Effector CD8-positive, alpha-beta T cell (primary cell): Measurements from ENCODE around the gene PIM3.

Experiments
- DNase-seq: peaks from one replicate; lab custom pipeline; 2025; lab: John Stamatoyannopoulos, UW

PIM3 gene

GRCh38 chr22:49928185-49928495 lies 32.4 kb upstream of the PIM3 start:
- DNase-seq: no peak

DNA sequence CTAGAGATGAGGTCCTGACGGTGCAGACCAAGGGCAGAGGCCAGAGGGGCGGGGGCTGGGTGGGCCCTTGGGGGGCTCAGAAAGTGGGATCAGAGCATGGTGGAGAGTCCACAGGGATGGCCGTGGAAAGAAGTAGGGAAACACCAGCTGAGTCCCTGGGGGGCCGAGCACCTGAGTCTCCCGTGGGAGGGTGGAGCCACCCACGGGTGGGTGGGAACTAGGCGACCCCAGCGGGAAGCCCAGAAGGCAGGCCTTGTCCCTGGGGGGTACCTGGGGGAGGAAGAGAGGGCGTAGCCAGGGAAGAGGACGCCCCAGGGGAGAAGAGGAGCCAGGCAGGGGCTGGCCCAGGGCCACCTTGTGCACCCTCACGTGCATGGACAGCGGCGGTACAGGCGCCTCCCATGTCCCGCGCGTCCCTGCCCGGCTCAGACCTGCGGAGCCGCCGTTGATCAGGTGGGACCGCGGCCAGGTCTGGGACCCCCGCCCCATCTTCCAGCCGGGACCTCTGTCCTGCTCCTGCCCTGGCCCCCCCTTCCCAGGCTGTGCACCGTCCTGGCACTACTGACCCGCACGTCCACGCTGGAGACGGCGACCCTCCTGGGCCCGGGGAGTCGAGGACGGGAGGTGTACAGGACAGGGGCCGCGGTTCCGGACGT lies 31.9 kb upstream of the PIM3 start:
- no peak for DNase-seq

GRCh38 chr22:49929211-49929979 lies 31.2 kb upstream of the PIM3 start:
- peak; percentile 60 for DNase-seq

- DNase-seq: no peak
These were observed 30.5 kb upstream of the PIM3 start for GRCh38 chr22:49929994-49930575.

DNA sequence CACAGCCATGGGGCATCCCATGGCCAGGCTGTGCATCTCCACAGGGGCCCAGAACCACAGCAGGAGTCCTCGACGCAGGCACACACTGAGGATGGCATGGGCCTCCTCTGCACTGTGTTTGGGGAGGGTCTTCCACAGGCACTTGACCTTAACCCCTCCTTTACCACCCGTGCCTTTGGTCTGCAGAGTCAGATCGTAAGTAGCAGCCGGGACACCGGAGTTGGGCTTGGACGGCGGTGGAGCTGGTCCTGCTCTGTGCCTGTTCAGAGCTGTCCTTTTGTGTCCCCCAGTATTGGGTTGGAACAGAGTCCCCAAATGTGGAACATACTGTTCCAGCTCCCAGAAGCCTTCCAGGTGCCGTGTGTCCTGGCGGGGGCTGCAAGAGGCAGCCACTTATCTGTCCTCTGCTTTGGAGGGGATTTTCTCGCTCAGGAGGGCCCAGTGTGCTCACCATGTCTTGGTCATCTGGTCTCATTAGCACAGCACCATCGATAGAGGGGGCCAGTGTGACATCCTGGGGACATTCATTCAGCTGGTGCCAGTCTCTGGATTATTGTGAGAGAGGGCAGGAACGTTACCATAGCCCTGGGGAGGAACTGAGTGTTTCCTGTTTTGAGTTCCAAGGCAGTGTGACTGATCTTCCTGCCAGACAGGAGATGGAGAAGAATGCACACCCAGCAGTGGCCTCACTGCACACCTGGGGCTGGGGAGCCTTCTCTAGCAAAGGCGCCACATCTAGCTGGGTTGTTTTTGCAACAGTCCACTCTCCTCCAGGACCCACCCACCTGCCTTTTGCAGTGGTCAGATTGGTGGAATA lies 29.8 kb upstream of the PIM3 start:
- DNase-seq: no peak

DNA sequence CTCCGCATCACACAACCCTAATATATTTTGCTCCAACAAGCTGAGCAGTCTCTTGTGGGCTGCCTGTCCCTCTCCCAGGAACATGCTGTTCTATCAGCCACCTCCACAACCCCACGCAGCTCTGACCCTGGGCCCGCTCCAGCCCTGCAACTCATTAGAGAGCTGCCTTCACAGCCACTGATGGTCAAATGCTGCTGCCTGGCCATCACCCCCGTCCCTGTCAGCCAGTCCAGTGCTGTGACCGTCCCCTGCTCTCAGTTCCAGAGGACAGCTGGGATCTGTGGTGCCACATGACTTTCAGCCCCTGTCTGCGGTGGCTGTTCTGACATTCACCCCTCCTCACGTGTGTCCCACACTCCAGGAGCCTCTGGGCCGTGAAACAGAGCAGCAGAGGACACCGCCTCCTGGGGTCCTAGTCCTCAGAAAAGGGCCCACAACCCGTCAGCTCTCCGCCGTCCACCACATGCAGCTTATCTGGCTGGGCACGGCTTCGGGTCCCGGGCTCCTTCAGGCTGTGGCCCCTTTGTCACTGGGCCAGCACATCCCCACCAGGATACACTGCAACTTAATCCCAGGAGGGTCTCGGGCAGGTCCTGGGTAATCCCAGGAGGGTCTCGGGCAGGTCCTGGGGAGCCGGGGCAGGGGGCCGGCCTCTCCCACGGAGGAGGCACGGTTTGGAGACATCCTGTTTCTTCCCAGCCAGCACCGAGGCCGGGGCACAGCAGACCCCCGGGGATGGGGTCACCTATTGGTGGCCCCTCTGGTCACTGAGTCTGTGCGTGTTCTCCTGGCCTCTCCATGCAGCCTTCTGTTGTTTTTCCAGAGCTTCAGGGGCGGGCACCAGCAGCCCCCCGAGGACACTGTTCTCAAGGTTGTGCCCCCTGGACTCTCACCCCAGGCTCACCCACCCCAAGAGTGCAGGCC lies 27.1 kb upstream of the PIM3 start:
- DNase-seq: no peak

DNA sequence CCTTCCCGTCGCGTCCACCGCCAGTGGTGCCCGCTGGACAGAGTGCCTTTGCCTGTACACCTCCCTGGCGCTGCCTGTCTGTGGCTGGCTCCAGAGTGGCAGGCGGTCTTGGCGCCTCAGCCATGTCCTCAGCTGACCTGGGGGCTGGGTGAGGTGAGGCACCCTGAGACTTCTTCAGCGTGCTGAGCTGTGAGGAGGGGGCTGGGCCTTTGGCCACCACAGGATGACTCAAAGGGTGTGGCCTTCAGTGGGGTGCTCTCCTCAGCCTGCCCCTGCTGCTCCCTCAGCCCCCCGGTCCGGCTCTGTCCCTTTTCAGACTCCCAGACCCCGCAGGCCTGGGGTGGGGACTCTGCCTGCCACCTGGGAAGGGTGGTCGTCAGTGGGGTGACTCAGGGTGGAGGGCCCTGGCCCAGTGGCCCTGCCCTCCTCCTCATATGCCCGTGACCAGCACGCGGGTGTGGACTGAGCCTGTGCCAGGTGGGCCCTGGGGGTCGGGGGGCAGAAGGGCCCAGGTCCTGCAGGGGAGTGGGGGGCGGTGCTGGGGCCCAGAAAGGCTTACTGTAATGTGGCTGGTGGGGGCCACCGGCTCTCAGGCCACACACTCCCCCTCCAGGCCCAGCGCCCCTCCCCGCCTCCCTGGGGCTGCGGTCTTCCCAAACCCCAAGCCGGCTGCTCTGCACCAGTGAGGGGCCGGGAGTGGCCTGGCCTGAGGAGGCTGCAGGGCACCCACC lies 26.2 kb upstream of the PIM3 start:
- peak; percentile 26 for DNase-seq

GRCh38 chr22:49934891-49935557 lies 25.5 kb upstream of the PIM3 start:
- DNase-seq: peak; percentile 76

DNA sequence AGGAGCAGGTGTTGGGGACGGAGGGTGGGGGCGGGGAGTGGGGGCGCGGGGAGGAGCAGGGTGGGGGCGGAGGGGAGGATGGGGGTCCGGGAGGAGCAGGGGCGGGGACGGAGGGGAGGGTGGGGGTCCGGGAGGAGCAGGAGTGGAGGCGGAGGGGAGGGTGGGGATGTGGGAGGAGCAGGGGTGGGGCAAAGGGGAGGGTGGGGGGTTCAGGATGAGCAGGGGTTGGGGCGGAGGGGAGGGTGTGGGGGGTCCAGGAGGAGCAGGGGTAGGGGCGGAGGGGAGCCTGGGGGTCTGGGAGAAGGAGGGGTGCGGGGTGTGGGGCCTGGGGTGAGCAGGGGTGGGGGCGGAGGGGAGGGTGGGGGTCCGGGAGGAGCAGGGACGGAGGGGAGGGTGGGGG lies 25.0 kb upstream of the PIM3 start:
- DNase-seq: no peak

DNA sequence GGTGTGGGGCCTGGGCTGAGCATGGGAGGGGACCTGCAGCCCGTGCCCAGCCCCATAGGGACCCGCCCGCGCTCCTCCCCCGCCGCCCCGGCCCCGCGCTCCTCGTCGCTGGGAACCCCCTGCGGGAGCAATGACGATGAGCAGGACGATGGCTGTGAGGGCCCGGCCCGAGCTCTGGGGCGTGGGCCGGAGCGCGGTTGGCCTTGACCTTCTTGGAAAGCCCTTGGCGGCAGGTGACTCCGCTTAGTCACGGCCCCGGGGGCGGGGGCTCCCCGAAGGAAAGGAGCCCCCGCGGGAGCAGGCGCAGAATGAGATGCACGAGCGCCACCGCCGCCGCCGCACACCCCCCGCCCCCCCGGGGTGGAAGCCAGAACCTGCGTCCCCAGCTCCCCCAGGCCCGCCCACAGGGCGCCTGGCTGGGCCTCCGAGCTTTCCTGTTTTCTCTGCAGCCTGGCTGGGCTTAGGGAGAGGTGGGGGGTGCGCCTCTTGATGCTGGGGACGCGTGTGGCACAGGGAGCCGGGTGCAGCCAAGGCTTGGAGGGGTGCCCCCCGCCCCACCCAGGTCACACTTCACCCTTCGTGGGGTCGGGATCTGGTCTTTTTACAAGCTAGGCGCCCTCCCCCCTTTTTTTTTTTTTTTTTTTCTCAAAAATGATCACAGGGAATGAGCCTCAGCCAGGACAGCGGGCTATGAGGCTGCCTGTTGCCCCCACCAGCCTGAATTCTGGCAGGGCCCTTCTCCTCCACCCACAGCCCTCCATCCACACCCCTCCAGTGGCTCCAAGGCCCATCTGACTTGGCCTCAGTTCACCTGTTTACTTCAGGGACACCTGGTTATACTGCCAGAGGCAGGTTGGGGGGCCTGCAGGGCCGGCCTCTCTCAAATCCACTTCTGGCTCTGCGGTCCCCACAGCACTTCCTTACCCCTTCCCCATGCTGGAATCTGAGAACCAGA lies 24.3 kb upstream of the PIM3 start:
- DNase-seq: peak; percentile 89

DNA sequence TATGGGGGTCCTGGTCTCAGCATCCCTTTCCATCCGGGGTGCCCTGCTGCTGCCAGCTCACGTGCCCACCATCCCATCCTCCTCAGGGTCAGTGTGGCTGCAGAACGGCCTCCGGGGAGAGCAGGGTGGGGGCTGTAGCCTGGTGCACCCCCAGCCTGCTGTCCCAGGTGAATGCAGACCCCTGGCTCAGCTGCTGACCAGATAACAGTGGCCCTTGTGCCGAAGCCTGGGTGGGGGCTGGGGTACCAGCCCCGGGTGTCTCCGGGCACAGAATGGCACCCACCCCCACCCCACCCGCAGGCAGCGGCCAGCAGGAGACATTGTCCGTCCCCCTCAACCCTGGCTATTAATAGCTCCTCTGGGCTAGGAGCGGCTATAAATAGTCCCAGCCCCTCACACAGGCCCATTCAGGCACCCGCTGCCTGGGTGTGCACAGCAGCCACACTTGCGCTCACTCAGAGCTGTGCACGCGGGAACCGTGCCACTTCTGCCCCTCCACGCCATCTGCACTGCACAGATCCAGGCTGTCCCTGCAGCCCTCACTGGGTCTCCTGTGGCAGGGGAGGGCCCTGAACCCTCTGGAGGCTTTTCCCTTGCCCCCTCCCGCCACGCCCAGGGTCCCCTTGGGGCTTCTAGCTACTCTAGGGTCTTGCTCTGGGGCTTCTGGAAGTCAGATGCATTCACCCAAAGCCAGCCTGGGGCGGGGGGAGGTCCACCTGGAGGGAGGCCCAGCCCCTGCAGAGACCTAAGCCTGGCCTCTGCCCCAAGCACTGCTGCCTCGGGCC lies 23.4 kb upstream of the PIM3 start:
- DNase-seq: no peak

- DNase-seq: no peak
These were observed 22.6 kb upstream of the PIM3 start for GRCh38 chr22:49937758-49938564.

DNA sequence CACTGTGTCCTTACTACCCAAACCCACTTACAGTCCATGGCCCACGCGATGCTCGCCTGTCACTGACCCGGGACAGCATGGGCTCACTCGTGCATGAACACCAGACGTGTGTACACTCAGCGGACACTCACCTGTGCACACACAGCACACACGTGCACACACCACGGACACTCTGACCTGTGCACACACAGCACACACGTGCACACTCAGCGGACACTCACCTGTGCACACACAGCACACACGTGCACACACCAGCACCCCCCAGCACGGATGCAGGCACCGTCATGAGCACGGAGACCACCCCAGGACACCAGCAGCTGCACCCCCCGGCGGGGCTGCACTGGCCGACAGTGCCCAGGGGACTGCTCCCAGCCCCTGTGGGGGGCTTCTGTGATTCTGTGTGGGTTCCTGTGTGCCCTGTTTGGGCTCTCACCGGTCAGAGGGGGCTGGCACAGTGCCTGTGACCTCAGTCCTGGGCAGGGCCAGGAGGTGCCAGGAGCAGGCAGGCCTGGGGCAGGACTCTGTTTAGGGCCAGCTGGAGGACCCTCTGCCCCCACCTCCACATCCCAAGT lies 21.9 kb upstream of the PIM3 start:
- no peak for DNase-seq

- no peak for DNase-seq
These were observed 18.9 kb upstream of the PIM3 start for GRCh38 chr22:49941507-49942316.

DNA sequence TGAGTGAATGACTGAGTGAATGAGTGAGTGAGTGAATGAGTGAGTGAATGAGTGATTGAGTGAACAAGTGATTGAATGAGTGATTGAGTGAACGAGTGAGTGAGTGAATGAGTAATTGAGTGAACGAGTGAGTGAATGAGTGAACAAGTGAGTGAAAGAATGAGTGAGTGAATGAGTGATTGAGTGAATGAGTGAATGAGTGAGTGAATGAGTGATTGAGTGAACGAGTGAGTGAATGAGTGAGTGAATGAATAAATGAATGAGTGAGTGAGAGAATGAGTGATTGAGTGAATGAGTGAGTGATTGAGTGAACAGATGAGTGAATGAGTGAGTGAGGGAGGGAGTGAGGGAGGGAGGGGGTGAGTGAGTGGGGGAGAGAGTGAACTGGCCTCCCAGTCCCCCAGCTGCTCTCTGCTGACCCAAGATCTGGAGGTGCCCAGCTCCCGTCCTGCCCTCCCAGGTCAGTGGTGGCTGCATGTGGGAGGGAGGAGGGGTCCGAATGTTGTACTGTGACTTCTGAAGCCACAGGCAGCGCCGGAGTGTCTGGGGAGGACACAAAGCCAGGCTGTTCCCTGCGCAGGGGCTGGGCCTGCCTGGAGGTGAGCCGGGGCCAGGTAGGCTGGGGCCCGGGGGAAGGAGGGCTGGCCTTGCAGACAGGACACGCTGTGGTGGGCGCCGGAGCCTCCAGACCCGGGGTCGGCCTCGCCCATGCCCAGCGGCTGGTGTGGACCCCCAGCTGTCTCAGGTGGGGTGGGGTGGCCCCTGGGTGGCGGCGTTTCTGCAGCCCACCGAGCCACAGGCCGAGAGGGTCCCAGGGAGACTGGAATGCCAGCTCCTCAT lies 17.8 kb upstream of the PIM3 start:
- no peak for DNase-seq
